ENCODE measurements around the gene PLP2. TPM values are rescaled to one million over a fixed set of nuclear protein-coding genes. Genes with fewer than 3 reads are reported as not detected.

PLP2 gene
- total RNA-seq, 1 experiment from 2014 or later = 293 TPM

DNA sequence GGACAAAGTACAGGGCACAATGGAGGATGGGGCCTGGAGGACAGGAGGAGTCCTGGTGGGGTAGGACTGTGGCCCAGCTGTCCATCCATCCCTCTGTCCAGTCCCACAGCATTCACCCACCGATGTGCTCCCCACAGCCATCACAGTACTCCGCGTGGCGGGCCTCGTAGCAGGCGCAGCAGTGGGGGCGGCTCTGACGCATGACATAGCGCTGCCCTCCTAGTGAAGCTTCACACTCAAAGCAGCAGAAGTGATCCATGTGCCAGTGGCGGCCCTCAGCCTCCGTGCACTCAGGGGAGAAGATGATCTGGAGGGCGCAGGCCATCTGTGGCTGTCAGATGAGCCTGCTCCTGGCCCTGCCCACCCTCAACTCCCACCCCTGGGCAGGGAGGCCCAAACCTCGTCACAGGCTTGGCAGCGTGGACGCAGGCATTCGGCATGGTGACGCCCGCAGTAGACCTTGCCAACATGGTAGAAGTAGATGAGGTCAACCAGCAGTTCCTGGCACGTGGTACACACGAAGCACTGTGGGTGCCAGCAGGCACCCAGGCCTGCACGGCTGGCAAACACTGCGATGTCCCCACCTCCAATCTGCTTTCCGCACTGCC, 6.3 kb downstream of the PLP2 start:
- Histone ChIP-seq H3K9me3 (ENCODE audit: control insufficient read depth, insufficient read depth, low read depth, low read length) (no peaks in the 10 kb centered on the region), H3K4me1 (ENCODE audit: control insufficient read depth, insufficient read depth, low read length) (peaks cover 33% of the 10 kb centered on the region), H3K4me3 (ENCODE audit: low read depth in 2 of 2, low read length in 2 of 2) (no peak overlapping the region), H3K36me3 (ENCODE audit: control insufficient read depth, insufficient read depth, low read length) (peaks cover 4% of the 10 kb centered on the region; the same call in 1 of the 2 replicates), H3K27ac (ENCODE audit: low read length) (no peak overlapping the region; the same call in 1 of the 2 replicates), H3K27me3 (ENCODE audit: control insufficient read depth, insufficient read depth, low read length) (no peaks in the 10 kb centered on the region)
- no TSS peak for BruUV-seq (replicated peaks)
- CTCF ChIA-PET = no interaction called here
- ATAC-seq (no peak), DNase-seq (ENCODE audit: low read depth, low spot score) (no peak)
- TF ChIP-seq CTCF (IDR thresholded peaks at IDR 0.05) (0 out of 2 replicates have a peak, but pooled peaks have one; percentile 16), SIN3A (IDR thresholded peaks at IDR 0.05; ENCODE audit: borderline replicate concordance, insufficient read depth, low read depth, low read length) (no peak)
- in situ Hi-C loops (cut with HindIII; ENCODE audit: low pct_unique_long_range_greater_than_20kb, low sequenced_read_pairs) (no loop called here), intact Hi-C loops (cut with micrococcal nuclease; ENCODE audit: unreplicated experiment) (no loop called here)
- POLR2A ChIA-PET = no interaction called here

DNA sequence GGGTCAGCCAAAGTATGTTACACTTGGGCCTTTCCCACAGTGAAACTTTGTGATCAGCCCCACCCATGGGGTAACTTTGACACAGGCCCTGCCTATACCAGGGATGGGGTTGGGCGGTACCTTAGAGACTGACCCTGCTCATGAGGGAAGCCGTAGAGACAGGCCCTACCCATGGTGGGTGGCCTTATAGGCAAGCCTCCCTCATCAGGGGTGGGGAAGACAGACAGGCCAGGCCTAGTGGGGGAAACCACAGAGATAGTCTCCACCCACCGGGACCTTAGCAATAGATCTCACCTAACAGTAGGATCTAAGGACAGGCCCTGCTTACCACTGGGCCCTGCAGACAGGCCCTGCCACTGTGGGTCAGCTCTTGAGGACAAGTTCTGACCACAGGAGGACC, 6.8 kb downstream of the PLP2 start:
- DNase-seq (ENCODE audit: low read depth, low spot score) (no peak), ATAC-seq (no peak)
- Histone ChIP-seq H3K4me1 (ENCODE audit: control insufficient read depth, insufficient read depth, low read length) (peaks cover 27% of the 10 kb centered on the region), H3K27me3 (ENCODE audit: control insufficient read depth, insufficient read depth, low read length) (no peaks in the 10 kb centered on the region), H3K36me3 (ENCODE audit: control insufficient read depth, insufficient read depth, low read length) (peaks cover 4% of the 10 kb centered on the region; the same call in 1 of the 2 replicates), H3K27ac (ENCODE audit: low read length) (no peak overlapping the region), H3K4me3 (ENCODE audit: low read depth in 2 of 2, low read length in 2 of 2) (no peak overlapping the region), H3K9me3 (ENCODE audit: control insufficient read depth, insufficient read depth, low read depth, low read length) (no peaks in the 10 kb centered on the region)
- no TSS peak for BruUV-seq (replicated peaks)
- TF ChIP-seq POLR2AphosphoS5 (IDR thresholded peaks at IDR 0.05; ENCODE audit: low read depth, low read length) = no peak
- no peak for TF ChIP-seq SIN3A (IDR thresholded peaks at IDR 0.05; ENCODE audit: borderline replicate concordance, insufficient read depth, low read depth, low read length)
- no peak for TF ChIP-seq TCF7L2 (IDR thresholded peaks at IDR 0.05; ENCODE audit: low read depth, low read length)
- no peak for TF ChIP-seq CTCF (IDR thresholded peaks at IDR 0.05)
- no peak for TF ChIP-seq REST (IDR thresholded peaks at IDR 0.05; ENCODE audit: insufficient read depth in 1 of 2, low read depth in 2 of 2, low read length in 1 of 2)
- intact Hi-C loops (cut with micrococcal nuclease; ENCODE audit: unreplicated experiment) (no loop called here), in situ Hi-C loops (cut with HindIII; ENCODE audit: low pct_unique_long_range_greater_than_20kb, low sequenced_read_pairs) (no loop called here)
- POLR2A ChIA-PET = no interaction called here
- CTCF ChIA-PET = no interaction called here

All from Panc1 (cell line).